Right cardiac atrium (tissue), 5 donors: ENCODE data around the gene NAV1. TPM values are rescaled to one million over a fixed set of nuclear protein-coding genes. Genes with fewer than 3 reads are reported as not detected.

Experiments
- ATAC-seq, 2 donors: fragments of 200-7000 bp; cut with Tn5 transposase; one replicate each; pipeline versions ENCODE4 v1.8.0 to v1.9.1; 2020; ENCODE audit warnings: moderate library complexity in 2 of 2, mild to moderate bottlenecking in 1 of 2
- DNase-seq, 3 donors: peaks; one replicate each; pipeline ENCODE4 v3.0.0-alpha.2; 2020
- H3K27ac ChIP-seq: one replicate; pipeline ENCODE4 v1.5.1; 2013; ENCODE audit warnings: mild to moderate bottlenecking, low read length, control low read depth, moderate library complexity
- H3K27me3 ChIP-seq: one replicate; pipeline ENCODE4 v1.6.1; 2013; ENCODE audit not compliant: control insufficient read depth, insufficient read depth
- H3K4me1 ChIP-seq: one replicate; pipeline ENCODE4 v1.6.1; 2013; ENCODE audit warnings: low read length; ENCODE audit not compliant: control insufficient read depth, insufficient read depth
- H3K4me3 ChIP-seq: one replicate; pipeline ENCODE4 v1.5.1; 2013; ENCODE audit warnings: low read length, control low read depth
- H3K9me3 ChIP-seq: one replicate; pipeline ENCODE4 v1.6.1; 2013; ENCODE audit warnings: low read length; ENCODE audit not compliant: control insufficient read depth
- WGBS: extraction: QIAGEN DNeasy Blood & Tissue Kit; methylation state at CpG from one replicate; pipeline ENCODE4 v1.1.7; 2013; 5-methylcytosine and 5-hydroxymethylcytosine counted together
- intact Hi-C, 4 donors: fragments of 100-400 bp; cut with DNase I; formaldehyde crosslinking; loops; one replicate each; pipeline versions ENCODE4 v1.11.0 to v1.14.0; 2022 to 2023
- polyA plus RNA-seq: library from polyadenylated mRNA; stranded (reverse); fragments of 200-250 nt; gene quantifications from one replicate; pipeline ENCODE4 v1.2.3, GENCODE V29; 2013
- total RNA-seq, 4 donors: library from RNA; stranded (reverse); fragmentation: NEBNext Ultra II Directional; extraction: Animal tissue kit (Norgen Biotek cat#: 25700); gene quantifications; one replicate each; pipeline ENCODE4 v1.2.1, GENCODE V29; 2021
- donor health status: healthy with polysubstance abuse.
- donor health status: DM: no; HTN: yes; CAD: no.
- donor health status: DM: no; HTN: no; CAD: no.
- donor health status: DM: no; HTN: yes; CAD: no; lungs with severe emphysema.
- donor health status: DM: yes; HTN: yes; CAD: no.

The NAV1 gene
- total and polyA plus RNA-seq, 5 donors: 8.0 to 29.1 (median 16.7) TPM

- Histone ChIP-seq H3K9me3 (no peaks in the 10 kb centered on the region), H3K4me3 (no peak overlapping the region), H3K27ac (peak overlapping the region; percentile 60), H3K4me1 (peaks cover 16% of the 10 kb centered on the region), H3K27me3 (no peaks in the 10 kb centered on the region)
- WGBS: 60% methylated on average over 5 of the region's 5 CpGs
- ATAC-seq (peak; percentile 13 to 32), DNase-seq (no peak)
- intact Hi-C loops: no loop called here
Observed at GRCh38 chr1:201552941-201553351, 14.0 kb downstream of the NAV1 start.

GRCh38 chr1:201553496-201554189, 14.7 kb downstream of the NAV1 start:
- intact Hi-C loops: no loop called here
- Histone ChIP-seq H3K27ac (peak overlapping the region; percentile 69), H3K4me3 (no peak overlapping the region), H3K9me3 (no peaks in the 10 kb centered on the region), H3K27me3 (no peaks in the 10 kb centered on the region), H3K4me1 (peaks cover 16% of the 10 kb centered on the region)
- no peak for DNase-seq
- no peak for ATAC-seq
- WGBS: 51% methylated on average over 8 of the region's 8 CpGs

GRCh38 chr1:201554190-201554600, 15.3 kb downstream of the NAV1 start:
- Histone ChIP-seq H3K4me1 (peaks cover 16% of the 10 kb centered on the region), H3K4me3 (no peak overlapping the region), H3K27ac (peak overlapping the region; percentile 69), H3K27me3 (no peaks in the 10 kb centered on the region), H3K9me3 (no peaks in the 10 kb centered on the region)
- intact Hi-C loops: no loop called here
- ATAC-seq (peak; percentile 19 to 53), DNase-seq (peak in 1 of 3 donors; percentile 60)
- WGBS: 39% methylated on average over 10 of the region's 10 CpGs

- no peaks in the 10 kb centered on the region for H3K9me3 ChIP-seq
- intact Hi-C loops: loop anchor here in 2 of 4 donors (5.0 kb wide), 1 partner anchor 237 kb away; no protein-coding TSS in a partner anchor
- no peak overlapping the region for H3K4me3 ChIP-seq
- DNase-seq (no peak), ATAC-seq (no peak)
- H3K4me1 ChIP-seq: peaks cover 16% of the 10 kb centered on the region
- WGBS: 77% methylated on average over 7 of the region's 7 CpGs
- H3K27me3 ChIP-seq: no peaks in the 10 kb centered on the region
- H3K27ac ChIP-seq: peak overlapping the region; percentile 46
Observed at GRCh38 chr1:201554789-201555592, 16.1 kb downstream of the NAV1 start.

GRCh38 chr1:201555593-201555945, 16.6 kb downstream of the NAV1 start:
- Histone ChIP-seq H3K27me3 (no peaks in the 10 kb centered on the region), H3K4me1 (peaks cover 16% of the 10 kb centered on the region), H3K4me3 (no peak overlapping the region), H3K9me3 (no peaks in the 10 kb centered on the region), H3K27ac (peak overlapping the region; percentile 46)
- peak in 1 of 2 donors; percentile 8 for ATAC-seq
- intact Hi-C loops: loop anchor here in 2 of 4 donors (5.0 kb wide), 1 partner anchor 237 kb away; no protein-coding TSS in a partner anchor
- no peak for DNase-seq
- WGBS: 67% methylated on average over 9 of the region's 9 CpGs

- 51% methylated on average over 5 of the region's 5 CpGs for WGBS
- peaks cover 16% of the 10 kb centered on the region for H3K4me1 ChIP-seq
- no peak for ATAC-seq
- intact Hi-C loops: loop anchor here in 2 of 4 donors (5.0 kb wide), 1 partner anchor 235 kb away; no protein-coding TSS in a partner anchor
- no peak overlapping the region for H3K4me3 ChIP-seq
- DNase-seq: no peak
- no peaks in the 10 kb centered on the region for H3K9me3 ChIP-seq
- H3K27ac ChIP-seq: no peak overlapping the region
- H3K27me3 ChIP-seq: no peaks in the 10 kb centered on the region
Observed at GRCh38 chr1:201556841-201557571, 18.1 kb downstream of the NAV1 start.

GRCh38 chr1:201557572-201557958, 18.6 kb downstream of the NAV1 start:
- WGBS: 50% methylated on average over 7 of the region's 7 CpGs
- Histone ChIP-seq H3K4me3 (no peak overlapping the region), H3K27ac (no peak overlapping the region), H3K9me3 (no peaks in the 10 kb centered on the region), H3K27me3 (no peaks in the 10 kb centered on the region), H3K4me1 (peaks cover 16% of the 10 kb centered on the region)
- ATAC-seq: no peak
- intact Hi-C loops: loop anchor here in 2 of 4 donors (5.0 kb wide), 1 partner anchor 235 kb away; no protein-coding TSS in a partner anchor
- DNase-seq: no peak

GRCh38 chr1:201559679-201560162, 20.8 kb downstream of the NAV1 start:
- intact Hi-C loops: loop anchor here (1.0 to 10.0 kb wide), 6 partner anchors 75 to 233 kb away; no protein-coding TSS in a partner anchor
- 11% methylated on average over 13 of the region's 13 CpGs for WGBS
- no peaks in the 10 kb centered on the region for H3K9me3 ChIP-seq
- H3K4me3 ChIP-seq: no peak overlapping the region
- peaks cover 4% of the 10 kb centered on the region for H3K4me1 ChIP-seq
- ATAC-seq: peak; percentile 85 to 86
- DNase-seq: peak; percentile 81 to 91 (median 90)
- no peak overlapping the region for H3K27ac ChIP-seq
- no peaks in the 10 kb centered on the region for H3K27me3 ChIP-seq

GRCh38 chr1:201560328-201561194, 21.6 kb downstream of the NAV1 start:
- H3K4me3 ChIP-seq: no peak overlapping the region
- H3K27me3 ChIP-seq: no peaks in the 10 kb centered on the region
- H3K4me1 ChIP-seq: peaks cover 4% of the 10 kb centered on the region
- H3K9me3 ChIP-seq: no peaks in the 10 kb centered on the region
- ATAC-seq: no peak
- WGBS: 74% methylated on average over 9 of the region's 9 CpGs
- H3K27ac ChIP-seq: no peak overlapping the region
- intact Hi-C loops: loop anchor here in 3 of 4 donors (2.0 to 10.0 kb wide), 4 partner anchors 74 to 232 kb away; no protein-coding TSS in a partner anchor
- no peak for DNase-seq

- no peak for ATAC-seq
- Histone ChIP-seq H3K4me3 (no peak overlapping the region), H3K9me3 (no peaks in the 10 kb centered on the region), H3K4me1 (peaks cover 4% of the 10 kb centered on the region), H3K27ac (no peak overlapping the region), H3K27me3 (no peaks in the 10 kb centered on the region)
- intact Hi-C loops: loop anchor here in 3 of 4 donors (2.0 to 10.0 kb wide), 4 partner anchors 74 to 231 kb away; no protein-coding TSS in a partner anchor
- WGBS: 81% methylated on average over 3 of the region's 3 CpGs
- DNase-seq: no peak
Observed at GRCh38 chr1:201561195-201561564, 22.3 kb downstream of the NAV1 start.
